ENCODE results near the gene MED8.

DNA sequence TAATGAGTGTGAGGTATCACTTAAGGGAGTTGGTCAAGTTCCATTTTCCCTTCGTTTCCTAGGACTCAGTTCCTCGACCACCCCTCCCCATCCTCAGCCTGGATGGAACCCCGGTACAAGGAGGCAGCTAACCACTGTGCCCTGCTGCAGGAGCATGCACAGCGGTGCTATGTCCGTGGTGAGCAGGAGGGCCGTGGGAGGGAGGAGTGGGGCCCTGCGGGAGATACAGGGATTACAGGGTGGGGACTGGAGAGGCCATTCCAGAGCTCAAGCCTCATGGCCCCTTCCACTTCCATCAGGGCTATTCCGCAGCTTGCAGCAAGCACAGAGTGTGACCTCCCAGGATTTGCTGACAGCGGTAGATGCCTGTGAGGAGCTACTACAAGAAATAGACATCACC is 38.3 kb upstream of the MED8 start:
- TF ChIP-seq CEBPB (IDR thresholded peaks at IDR 0.05) (no peak), EP300 (IDR thresholded peaks at IDR 0.05; ENCODE audit: borderline replicate concordance) (no peak), TAF1 (IDR thresholded peaks at IDR 0.05; ENCODE audit: low read depth) (no peak), FOXM1 (IDR thresholded peaks at IDR 0.05; ENCODE audit: borderline replicate concordance, low read depth) (no peak), CREB1 (IDR thresholded peaks at IDR 0.05; ENCODE audit: low read depth) (no peak), RAD21 (IDR thresholded peaks at IDR 0.05; ENCODE audit: low read depth) (no peak)
- TF ChIP-seq, protein P1, sequence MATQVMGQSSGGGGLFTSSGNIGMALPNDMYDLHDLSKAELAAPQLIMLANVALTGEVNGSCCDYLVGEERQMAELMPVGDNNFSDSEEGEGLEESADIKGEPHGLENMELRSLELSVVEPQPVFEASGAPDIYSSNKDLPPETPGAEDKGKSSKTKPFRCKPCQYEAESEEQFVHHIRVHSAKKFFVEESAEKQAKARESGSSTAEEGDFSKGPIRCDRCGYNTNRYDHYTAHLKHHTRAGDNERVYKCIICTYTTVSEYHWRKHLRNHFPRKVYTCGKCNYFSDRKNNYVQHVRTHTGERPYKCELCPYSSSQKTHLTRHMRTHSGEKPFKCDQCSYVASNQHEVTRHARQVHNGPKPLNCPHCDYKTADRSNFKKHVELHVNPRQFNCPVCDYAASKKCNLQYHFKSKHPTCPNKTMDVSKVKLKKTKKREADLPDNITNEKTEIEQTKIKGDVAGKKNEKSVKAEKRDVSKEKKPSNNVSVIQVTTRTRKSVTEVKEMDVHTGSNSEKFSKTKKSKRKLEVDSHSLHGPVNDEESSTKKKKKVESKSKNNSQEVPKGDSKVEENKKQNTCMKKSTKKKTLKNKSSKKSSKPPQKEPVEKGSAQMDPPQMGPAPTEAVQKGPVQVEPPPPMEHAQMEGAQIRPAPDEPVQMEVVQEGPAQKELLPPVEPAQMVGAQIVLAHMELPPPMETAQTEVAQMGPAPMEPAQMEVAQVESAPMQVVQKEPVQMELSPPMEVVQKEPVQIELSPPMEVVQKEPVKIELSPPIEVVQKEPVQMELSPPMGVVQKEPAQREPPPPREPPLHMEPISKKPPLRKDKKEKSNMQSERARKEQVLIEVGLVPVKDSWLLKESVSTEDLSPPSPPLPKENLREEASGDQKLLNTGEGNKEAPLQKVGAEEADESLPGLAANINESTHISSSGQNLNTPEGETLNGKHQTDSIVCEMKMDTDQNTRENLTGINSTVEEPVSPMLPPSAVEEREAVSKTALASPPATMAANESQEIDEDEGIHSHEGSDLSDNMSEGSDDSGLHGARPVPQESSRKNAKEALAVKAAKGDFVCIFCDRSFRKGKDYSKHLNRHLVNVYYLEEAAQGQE (IDR thresholded peaks at IDR 0.05; ENCODE audit: low read depth) = no peak

Data from Ishikawa (cell line).